Ovary (tissue), 9 donors: ENCODE results near the gene ICAM3. TPM values are rescaled to one million over a fixed set of nuclear protein-coding genes. Genes with fewer than 3 reads are reported as not detected.
"Not testable (repeated sequence)": the region's sequence is repeated elsewhere in the genome, so short reads cannot be mapped to it uniquely, and the experiment has no call there.

Experiments used
- DNase-seq, 5 donors: peaks; one replicate each; pipeline ENCODE4 v3.0.0-alpha.2; 2019 to 2020
- H3K27ac ChIP-seq, 2 donors: fragments of 200-600 bp; one replicate each; pipeline versions ENCODE4 v1.5.1 to v1.8.0; 2019 to 2022
- H3K27me3 ChIP-seq: fragments of 200-600 bp; one replicate; pipeline ENCODE4 v1.8.0; 2022
- H3K36me3 ChIP-seq: fragments of 200-600 bp; sonication (generic); one replicate; pipeline ENCODE4 v1.5.1; 2019
- H3K4me1 ChIP-seq: one replicate; pipeline ENCODE4 v1.8.1; 2013; ENCODE audit warnings: mild to moderate bottlenecking, moderate library complexity; ENCODE audit not compliant: insufficient read depth
- H3K4me3 ChIP-seq: fragments of 200-600 bp; sonication (generic); one replicate; pipeline ENCODE4 v1.5.1; 2017
- H3K9me3 ChIP-seq, 2 donors: fragments of 200-600 bp in 1 of 2; sonication (generic) in 1 of 2; one replicate each; pipeline versions ENCODE4 v1.5.1 to v1.8.1; 2013 to 2019; ENCODE audit warnings: mild to moderate bottlenecking in 1 of 2, moderate library complexity in 1 of 2
- EP300 ChIP-seq: sonication (generic); formaldehyde crosslinking; IDR thresholded peaks from one replicate; pipeline ENCODE4 v1.6.1; 2017; ENCODE audit warnings: antibody characterized with exemption
- POLR2A ChIP-seq: fragments of 450-650 bp; IDR thresholded peaks from one replicate; pipeline ENCODE4 v1.6.1; 2017; ENCODE audit warnings: antibody characterized with exemption, mild to moderate bottlenecking, moderate library complexity
- WGBS, 3 donors: extraction: QIAGEN DNeasy Blood & Tissue Kit in 1 of 3; methylation state at CpG; one replicate each; pipeline versions ENCODE4 v1.1.5 to v1.1.7; 2013 to 2017; 5-methylcytosine and 5-hydroxymethylcytosine counted together
- intact Hi-C, 4 donors: fragments of 100-400 bp; cut with DNase I; formaldehyde crosslinking; loops; one replicate each; pipeline versions ENCODE4 v1.11.0 to v1.15.1; 2022 to 2023
- polyA plus RNA-seq, 2 donors: library from polyadenylated mRNA; stranded (reverse); fragments of 200-250 nt in 1 of 2; fragments of 350-450 nt in 1 of 2; fragmentation: Illumina TruSeq in 1 of 2; extraction: RNeasy Lipid Tissue Mini Kit (QIAGEN cat#74804) in 1 of 2; gene quantifications; one replicate each; pipeline ENCODE4 v1.2.3, GENCODE V29; 2013 to 2014
- total RNA-seq, 7 donors: library from RNA; depleted of rRNA in 2 of 7; stranded (reverse); fragments of >200 nt in 2 of 7; fragmentation: NEBNext Ultra II Directional in 3 of 7; extraction: Animal tissue kit (Norgen Biotek cat#: 25700) in 3 of 7; gene quantifications; one replicate each; pipeline versions ENCODE4 v1.1.0 to v1.2.4, GENCODE V29; 2016 to 2023
- TF ChIP-seq, protein P1 (sequence below), 3 donors: fragments of 450-650 bp in 2 of 3; fragments of 200-600 bp in 1 of 3; IDR thresholded peaks; one replicate each; pipeline versions ENCODE4 v1.5.1 to v1.8.0; 2016 to 2022; ENCODE audit warnings: antibody characterized with exemption in 3 of 3, mild to moderate bottlenecking in 1 of 3
- donor health status: DM: no; HTN: no; CAD: no; lungs with moderate emphysema.
- donor health status: DM: no; HTN: no; CAD: no.
- donor health status: Bipolar disorder and iron deficiency.
- donor health status: DM: yes; HTN: yes; CAD: no.
- donor health status: DM: no; HTN: no; CAD: no.
- donor health status: DM: yes; HTN: yes; CAD: no.

The ICAM3 gene
- total and polyA plus RNA-seq, 9 donors = 2.2 to 10.9 (median 3.9) TPM

GRCh38 chr19:10343495-10343894 lies 4.1 kb upstream of the ICAM3 start:
- 39 to 52% (median 43%) methylated on average over 2 of the region's 2 CpGs for WGBS, 3 donors

GRCh38 chr19:10339977-10340376 lies 553 bp upstream of the ICAM3 start:
- Histone ChIP-seq H3K4me3 (no peak overlapping the region), H3K27ac (no peak overlapping the region), H3K9me3 (no peaks in the 10 kb centered on the region), H3K4me1 (peaks cover 2% of the 10 kb centered on the region), H3K36me3 (no peaks in the 10 kb centered on the region), H3K27me3 (no peaks in the 10 kb centered on the region)
- DNase-seq = no peak
- WGBS, 3 donors = 91 to 93% (median 91%) methylated on average over 5 of the region's 5 CpGs
- intact Hi-C loops = no loop called here
- TF ChIP-seq POLR2A = no peak
- TF ChIP-seq EP300 = no peak
- TF ChIP-seq, protein P1, sequence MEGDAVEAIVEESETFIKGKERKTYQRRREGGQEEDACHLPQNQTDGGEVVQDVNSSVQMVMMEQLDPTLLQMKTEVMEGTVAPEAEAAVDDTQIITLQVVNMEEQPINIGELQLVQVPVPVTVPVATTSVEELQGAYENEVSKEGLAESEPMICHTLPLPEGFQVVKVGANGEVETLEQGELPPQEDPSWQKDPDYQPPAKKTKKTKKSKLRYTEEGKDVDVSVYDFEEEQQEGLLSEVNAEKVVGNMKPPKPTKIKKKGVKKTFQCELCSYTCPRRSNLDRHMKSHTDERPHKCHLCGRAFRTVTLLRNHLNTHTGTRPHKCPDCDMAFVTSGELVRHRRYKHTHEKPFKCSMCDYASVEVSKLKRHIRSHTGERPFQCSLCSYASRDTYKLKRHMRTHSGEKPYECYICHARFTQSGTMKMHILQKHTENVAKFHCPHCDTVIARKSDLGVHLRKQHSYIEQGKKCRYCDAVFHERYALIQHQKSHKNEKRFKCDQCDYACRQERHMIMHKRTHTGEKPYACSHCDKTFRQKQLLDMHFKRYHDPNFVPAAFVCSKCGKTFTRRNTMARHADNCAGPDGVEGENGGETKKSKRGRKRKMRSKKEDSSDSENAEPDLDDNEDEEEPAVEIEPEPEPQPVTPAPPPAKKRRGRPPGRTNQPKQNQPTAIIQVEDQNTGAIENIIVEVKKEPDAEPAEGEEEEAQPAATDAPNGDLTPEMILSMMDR (IDR thresholded peaks at IDR 0.05) = no peak

More at GRCh38 chr19:10343495-10343894, 4.1 kb upstream of the ICAM3 start:
- H3K4me1 ChIP-seq = no peaks in the 10 kb centered on the region
- no peaks in the 10 kb centered on the region for H3K27me3 ChIP-seq
- H3K36me3 ChIP-seq = no peaks in the 10 kb centered on the region
- H3K4me3 ChIP-seq = no peak overlapping the region
- DNase-seq = no peak
- H3K27ac ChIP-seq = no peak overlapping the region
- intact Hi-C loops = no loop called here
- TF ChIP-seq POLR2A = no peak
- no peak for TF ChIP-seq EP300
- TF ChIP-seq, protein P1 (IDR thresholded peaks at IDR 0.05) = no peak
- no peaks in the 10 kb centered on the region for H3K9me3 ChIP-seq

GRCh38 chr19:10338940-10339339 lies 484 bp downstream of the ICAM3 start:
- WGBS, 3 donors = 81 to 82% (median 81%) methylated on average over 6 of the region's 6 CpGs
- no peak overlapping the region for H3K27ac ChIP-seq
- no peak overlapping the region for H3K4me3 ChIP-seq
- no peaks in the 10 kb centered on the region for H3K9me3 ChIP-seq
- intact Hi-C loops = no loop called here
- no peaks in the 10 kb centered on the region for H3K27me3 ChIP-seq
- DNase-seq = no peak
- TF ChIP-seq, protein P1 (IDR thresholded peaks at IDR 0.05) = no peak
- TF ChIP-seq EP300 (no peak), POLR2A (no peak)
- H3K36me3 ChIP-seq = no peaks in the 10 kb centered on the region
- peaks cover 7% of the 10 kb centered on the region for H3K4me1 ChIP-seq

- H3K4me3 ChIP-seq, H3K9me3 ChIP-seq, H3K27ac ChIP-seq, DNase-seq, H3K36me3 ChIP-seq, H3K27me3 ChIP-seq, intact Hi-C loops: not testable (repeated sequence)
- 91 to 95% (median 95%) methylated on average over 9 of the region's 9 CpGs for WGBS, 3 donors
- peaks cover 12% of the 10 kb centered on the region for H3K4me1 ChIP-seq
Measured at GRCh38 chr19:10336725-10337124, 2.7 kb downstream of the ICAM3 start.

DNA sequence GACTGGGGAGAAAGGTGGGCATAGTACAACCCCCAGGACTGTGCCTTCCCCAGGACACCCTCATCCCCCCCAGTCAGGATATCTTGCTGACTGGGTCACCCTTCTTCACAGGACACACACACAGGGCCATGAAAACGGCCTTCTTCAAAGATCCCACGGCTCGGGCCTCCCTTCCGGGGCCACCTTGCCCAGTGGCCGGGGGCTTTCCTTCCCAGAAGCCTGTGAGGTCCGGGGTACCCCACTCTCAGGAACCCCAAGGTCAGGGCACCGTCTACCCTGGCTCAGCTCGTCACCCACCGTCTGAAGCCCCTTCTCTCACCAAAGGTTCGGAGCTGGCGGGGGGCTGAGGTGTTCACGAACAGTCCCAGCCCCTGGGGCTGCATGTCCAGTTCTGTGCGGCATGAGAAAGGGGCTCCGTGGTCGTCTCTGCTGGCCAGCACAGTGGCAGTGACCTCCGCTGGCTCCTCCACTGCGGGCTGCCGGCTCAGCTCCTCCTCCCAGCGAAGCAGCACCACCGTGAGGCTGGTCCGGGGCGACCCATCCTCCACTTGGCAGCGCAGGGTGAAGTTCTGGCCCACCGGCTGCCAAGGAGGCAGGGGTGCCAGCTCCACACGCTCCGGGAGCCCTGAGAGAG lies 4.0 kb downstream of the ICAM3 start:
- DNase-seq = peak in 3 of 5 donors; percentile 21 to 51 (median 44)
- no peaks in the 10 kb centered on the region for H3K27me3 ChIP-seq
- TF ChIP-seq EP300 (no peak), POLR2A (no peak)
- TF ChIP-seq, protein P1 (IDR thresholded peaks at IDR 0.05) = no peak
- H3K36me3 ChIP-seq = no peaks in the 10 kb centered on the region
- intact Hi-C loops = no loop called here
- no peaks in the 10 kb centered on the region for H3K9me3 ChIP-seq
- peaks cover 12% of the 10 kb centered on the region for H3K4me1 ChIP-seq
- peak overlapping the region in 1 of 2 donors; percentile 14 for H3K27ac ChIP-seq
- H3K4me3 ChIP-seq = no peak overlapping the region
- 44 to 55% (median 51%) methylated on average over 25 to 26 of the region's 26 CpGs for WGBS, 3 donors
